Endometrial microvascular endothelial cells (primary cell): Measurements from ENCODE around the gene MARCO. TPM values are rescaled to one million over a fixed set of nuclear protein-coding genes. Genes with fewer than 3 reads are reported as not detected.
"Not testable (repeated sequence)": the region's sequence is repeated elsewhere in the genome, so short reads cannot be mapped to it uniquely, and the experiment has no call there.

Experiments
- in situ Hi-C: cut with HindIII; loops from 2 replicates; pipeline ENCODE4 v1.10.0; 2017; ENCODE audit warnings: low sequenced_read_pairs, low pct_unique_long_range_greater_than_20kb; ENCODE audit errors: inconsistent ontology term
- total RNA-seq: library from RNA; depleted of rRNA; stranded (reverse); fragments of >200 nt; gene quantifications from one replicate; pipeline ENCODE4 v1.2.3, GENCODE V29; 2015; ENCODE audit errors: inconsistent ontology term

MARCO gene
- total RNA-seq, 1 donor from 2014 or later, result not detected

DNA sequence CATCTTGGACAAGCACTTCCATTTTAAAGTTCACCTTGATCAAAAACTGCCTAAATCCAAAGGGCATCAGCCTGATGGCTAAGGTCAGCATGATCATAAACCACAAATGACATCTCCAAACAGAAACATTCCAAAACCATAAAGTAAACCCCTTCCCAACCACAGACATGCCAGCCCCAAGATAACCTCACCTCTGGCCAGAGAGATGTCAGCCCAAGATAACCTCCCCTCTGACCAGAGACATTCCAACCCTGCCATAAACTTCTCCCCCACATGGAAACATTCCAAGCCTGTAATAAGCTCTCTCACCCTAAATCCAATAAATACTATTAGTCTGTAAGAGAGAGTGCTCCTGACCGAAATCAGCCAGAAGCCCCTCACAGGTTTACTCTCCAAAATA is 18.6 kb upstream of the MARCO start:
- in situ Hi-C loops, result no loop called here

DNA sequence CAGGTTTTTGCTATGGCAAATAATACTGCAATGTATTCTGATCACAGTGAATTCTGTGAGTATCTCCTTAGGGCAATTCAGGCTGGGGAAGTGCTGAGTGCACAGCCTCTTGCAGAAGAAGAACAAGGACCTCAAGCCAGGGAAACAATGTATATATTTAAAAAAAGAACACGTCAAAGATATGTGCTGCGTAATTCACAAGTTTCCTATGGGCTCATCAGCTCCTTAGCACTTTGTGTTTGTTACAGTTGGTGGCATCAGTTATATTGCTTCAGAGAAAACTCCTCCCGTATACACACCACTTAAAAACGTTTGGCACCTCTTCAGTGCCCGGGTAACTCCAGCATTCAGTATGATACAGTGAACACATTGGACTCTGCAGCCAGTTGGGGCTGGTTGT is 16.5 kb upstream of the MARCO start:
- in situ Hi-C loops, result no loop called here

DNA sequence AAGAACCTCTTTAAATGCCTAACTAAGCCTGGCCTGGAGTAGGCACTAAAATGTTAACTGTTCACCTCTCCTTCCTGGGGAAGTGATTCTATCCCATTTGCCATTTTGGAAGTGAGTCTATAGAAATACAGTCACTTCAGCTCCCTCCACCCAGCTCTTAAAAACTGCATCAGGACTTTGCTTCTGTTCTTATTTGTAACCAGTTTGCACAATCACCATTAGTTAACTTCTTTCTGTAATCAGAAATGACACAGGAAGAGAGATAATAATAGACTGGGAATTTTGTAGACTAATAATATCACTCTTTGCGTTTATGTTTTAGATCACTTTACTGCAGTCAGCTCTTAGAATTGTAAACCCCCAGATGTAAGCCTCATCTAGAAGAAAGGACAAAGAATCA is 16.0 kb upstream of the MARCO start:
- in situ Hi-C loops, result no loop called here

- in situ Hi-C loops, result no loop called here
These were observed 12.9 kb upstream of the MARCO start for GRCh38 chr2:118929059-118929458.

DNA sequence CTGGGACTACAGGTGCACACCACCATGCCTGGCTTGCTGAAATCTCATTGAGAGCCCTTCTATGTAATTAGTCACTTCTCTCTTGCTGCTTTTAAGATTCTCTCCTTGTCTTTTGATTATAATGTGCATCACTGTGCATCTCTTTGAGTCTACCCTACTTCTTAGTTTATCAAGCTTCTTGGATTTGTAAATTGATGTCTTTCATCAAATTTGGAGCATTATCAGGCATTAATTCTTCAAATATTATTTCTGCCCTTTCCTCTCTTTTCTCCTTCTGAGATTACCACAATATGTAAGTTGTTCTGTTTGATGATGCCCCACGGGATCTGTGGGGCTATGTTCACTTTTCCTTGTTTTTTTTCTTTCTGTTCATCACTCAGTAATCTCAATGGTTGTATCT is 9.0 kb upstream of the MARCO start:
- in situ Hi-C loops, result no loop called here

DNA sequence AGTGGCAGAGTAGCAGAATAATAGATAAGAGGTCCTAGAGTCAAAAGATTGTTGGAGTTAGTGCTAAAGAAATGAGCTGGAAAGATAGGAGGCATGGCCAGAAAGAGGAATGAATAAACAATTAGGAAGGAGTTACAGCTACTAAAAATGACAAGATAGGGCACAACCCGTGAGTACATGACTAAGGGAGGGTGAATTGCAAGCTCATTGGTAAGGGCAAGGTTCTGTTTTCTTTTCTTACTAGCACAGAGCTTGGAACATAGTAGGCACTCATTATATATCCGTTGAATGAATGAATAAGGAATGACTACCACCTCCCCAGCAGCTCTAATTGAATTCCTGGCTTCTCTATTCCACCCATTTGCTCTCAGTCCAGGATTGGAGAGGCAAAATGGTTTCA is 5.7 kb upstream of the MARCO start:
- in situ Hi-C loops, result no loop called here

- in situ Hi-C loops, result no loop called here
These were observed 5.1 kb upstream of the MARCO start for GRCh38 chr2:118936936-118937335.

DNA sequence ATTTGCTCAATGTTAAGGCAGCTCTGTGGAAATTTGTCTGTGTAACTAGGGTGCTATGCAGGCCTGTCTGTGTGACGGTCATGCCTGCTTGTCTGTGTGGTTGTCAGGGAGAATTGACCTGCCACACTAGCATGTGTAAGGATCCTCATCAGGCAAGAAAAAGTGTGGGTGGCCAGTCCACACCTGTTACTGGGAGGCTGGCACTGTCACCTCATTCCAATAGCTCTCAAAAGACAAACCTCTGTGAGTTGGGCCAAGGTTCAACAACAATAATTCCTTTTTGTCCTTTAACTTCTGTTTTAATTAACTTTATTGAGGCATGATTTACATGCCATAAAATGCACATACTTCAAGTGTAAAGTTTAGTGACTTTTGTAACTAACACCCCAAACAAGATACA is 4.2 kb upstream of the MARCO start:
- in situ Hi-C loops, result no loop called here

DNA sequence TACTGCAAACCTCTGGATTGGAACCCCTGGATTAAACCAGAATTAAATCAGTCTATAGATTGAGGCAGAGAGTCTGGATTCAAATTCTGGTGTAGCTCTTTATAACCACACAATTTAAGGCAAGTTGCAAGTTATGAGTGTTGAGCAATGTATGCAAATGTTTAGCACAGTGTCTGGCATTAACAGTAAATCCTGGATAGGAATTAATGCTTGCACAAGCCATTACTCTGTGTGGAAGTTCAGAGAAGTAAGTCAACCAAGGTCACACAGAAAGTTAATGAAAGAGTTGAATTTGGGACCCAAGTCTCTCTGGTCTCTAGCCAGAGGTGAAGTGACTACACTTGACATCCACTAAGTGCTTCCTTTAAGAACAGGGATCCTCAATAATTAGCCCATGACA is 2.0 kb upstream of the MARCO start:
- in situ Hi-C loops, result no loop called here

- in situ Hi-C loops, result no loop called here
These were observed 1.4 kb upstream of the MARCO start for GRCh38 chr2:118940486-118941120.

DNA sequence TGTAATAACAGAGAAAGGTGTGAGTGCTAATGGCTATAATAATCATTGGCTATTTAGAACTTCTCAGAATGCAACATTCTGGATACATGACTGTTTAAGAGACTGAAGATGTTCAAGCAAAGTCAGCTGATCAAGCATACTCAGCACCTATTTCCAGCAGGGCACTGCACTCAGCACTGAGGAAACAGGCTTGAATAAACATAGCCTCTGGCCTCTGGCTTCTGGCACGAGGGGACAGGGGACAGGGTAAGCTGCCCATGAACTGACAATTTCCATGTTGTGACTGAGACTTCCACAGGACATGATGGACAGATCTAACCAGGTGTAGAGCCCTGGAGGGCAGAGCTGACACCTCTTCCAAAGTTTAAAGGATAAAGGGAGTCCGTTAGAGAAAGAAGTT is 1.3 kb downstream of the MARCO start:
- in situ Hi-C loops, result no loop called here

DNA sequence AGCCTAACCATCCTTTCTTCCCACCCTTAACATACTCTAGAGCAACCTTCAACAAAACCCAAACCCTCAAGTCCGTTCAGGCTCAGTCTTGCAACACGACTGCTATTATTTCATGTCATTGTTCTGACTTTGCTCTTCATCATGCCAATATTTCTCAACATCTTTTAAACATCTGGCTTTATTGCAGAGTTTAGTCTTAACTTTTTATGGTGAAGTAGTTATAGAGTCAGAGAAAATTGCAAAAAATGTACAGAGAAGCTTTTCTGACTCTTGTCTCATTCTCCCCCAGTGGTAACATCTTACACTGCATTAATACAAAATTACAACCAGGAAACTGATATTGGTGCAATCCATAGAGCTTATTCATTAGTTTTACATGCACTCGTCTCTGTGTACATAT is 3.9 kb downstream of the MARCO start:
- in situ Hi-C loops, result no loop called here

- in situ Hi-C loops, result not testable (repeated sequence)
These were observed 6.3 kb downstream of the MARCO start for GRCh38 chr2:118948266-118948665.

DNA sequence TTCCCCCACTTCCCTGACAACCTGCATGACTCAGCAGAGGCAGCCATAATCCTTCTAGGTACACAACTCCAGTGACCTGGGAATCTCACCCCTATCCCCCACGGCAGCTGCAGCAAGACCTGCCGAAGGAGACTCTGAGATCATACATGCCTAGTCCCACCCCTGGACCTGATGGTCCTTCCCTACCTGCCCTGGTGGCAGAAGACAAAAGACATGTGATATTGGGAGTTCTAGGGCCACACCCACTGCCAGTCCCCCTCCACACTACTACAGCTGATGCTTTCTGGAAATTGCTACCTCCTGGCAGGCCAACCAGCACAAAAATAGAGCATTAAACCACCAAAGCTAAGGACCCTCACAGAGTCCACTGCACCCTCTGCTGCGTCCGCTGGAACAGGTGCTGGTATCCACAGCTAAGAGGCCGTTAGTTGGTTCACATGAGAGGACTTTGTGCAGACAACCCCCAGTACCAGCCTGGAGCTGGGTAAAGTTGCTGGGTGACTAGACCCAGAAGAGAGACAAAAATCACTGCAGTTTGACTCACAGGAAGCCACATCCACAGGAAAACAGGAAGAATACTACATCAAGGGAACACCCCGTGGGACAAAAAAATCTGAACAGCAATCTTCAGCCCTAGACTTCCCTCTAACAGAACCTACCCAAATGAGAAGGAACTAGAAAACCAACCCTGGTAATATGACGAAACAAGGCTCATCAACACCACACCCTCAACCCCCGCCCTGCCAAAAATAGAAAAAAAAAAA is 12.5 kb downstream of the MARCO start:
- in situ Hi-C loops, result no loop called here

GRCh38 chr2:118965737-118966136 is 23.7 kb downstream of the MARCO start:
- in situ Hi-C loops, result no loop called here

- in situ Hi-C loops, result no loop called here
These were observed 25.3 kb downstream of the MARCO start for GRCh38 chr2:118967124-118967880.

DNA sequence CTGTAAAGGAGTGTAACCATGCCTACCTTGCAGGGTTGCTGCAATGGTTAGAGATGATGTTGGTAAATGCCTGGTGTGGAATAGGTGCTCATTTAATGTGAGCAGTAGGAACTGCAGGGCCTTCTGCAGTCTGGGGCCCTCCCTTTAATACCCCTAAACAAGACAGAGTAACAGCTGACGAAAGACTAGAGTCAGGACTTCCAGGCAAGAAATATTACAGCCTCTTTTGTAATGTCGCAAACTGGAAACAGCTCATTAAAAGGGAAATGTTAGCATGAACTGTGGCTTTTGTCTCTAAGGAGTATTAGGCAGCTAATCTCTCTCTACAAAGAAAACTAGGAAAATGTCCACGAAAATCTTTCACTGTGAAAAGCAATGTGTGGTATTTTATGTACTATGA is 26.0 kb downstream of the MARCO start:
- in situ Hi-C loops, result no loop called here

DNA sequence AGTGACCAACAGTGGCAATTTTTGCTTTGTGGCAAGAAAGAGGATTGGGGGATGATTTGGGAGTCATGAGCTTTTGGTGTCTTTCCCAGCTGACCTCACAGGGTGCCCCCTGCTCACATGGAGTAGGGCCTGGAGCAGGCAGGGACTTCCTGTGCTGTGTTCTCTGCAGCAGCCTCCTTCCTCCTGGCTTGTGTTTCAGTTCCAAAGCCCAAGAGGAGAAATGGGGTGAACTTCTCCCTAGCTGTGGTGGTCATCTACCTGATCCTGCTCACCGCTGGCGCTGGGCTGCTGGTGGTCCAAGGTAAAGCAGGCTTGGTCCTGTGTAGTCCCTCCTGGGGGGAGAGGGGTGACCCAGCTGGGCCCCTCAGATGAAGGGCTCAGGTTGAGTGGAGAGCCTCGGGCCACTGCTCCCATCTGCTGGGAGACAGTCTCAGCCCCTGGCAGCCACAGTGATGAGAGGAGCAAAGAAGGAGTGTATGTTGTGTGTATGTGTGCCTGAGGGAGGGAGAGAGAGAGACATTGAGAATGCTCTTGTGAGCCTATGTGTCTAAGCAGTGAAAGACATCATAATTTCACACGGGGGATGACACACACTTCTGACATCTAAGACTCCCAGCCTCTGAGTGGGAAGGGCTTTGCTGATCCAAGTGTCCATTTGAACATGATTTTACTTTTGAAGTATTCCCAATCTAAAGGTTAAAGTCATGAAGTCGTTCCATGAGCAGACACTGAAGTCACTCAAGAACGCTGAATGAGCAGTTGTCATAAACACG is 27.2 kb downstream of the MARCO start:
- in situ Hi-C loops, result no loop called here

DNA sequence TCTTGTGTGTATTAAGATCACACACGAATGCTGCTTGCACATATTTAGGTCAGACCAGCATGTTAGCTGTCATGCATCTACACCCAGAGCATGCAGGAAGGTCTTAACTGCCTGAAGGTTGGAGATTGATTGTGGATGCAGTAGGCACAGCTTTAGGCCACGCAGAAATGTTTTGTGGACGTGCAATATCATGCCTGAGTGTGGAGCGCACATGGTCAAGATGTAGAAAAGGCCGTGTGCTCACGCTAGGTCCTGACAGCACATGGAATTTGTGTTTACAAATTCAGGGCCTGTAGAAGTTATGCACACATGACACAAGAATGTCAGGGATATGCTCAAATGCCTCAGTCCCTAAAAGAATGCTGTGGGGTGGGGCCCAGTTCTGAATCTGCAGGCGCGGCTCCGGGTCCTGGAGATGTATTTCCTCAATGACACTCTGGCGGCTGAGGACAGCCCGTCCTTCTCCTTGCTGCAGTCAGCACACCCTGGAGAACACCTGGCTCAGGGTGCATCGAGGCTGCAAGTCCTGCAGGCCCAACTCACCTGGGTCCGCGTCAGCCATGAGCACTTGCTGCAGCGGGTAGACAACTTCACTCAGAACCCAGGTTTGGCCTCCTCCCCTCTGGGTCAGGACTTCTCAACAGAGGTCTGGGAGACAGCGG is 27.9 kb downstream of the MARCO start:
- in situ Hi-C loops, result no loop called here
